WERI-Rb-1 (cell line): Measurements from ENCODE around the gene FAM193B.

Source experiments
- DNase-seq: peaks from one replicate; pipeline ENCODE4 v3.0.0-alpha.2; 2020
- H3K27ac ChIP-seq: fragments of 250-450 bp; sonication (Bioruptor Pico); 2 replicates; pipeline ENCODE4 v1.5.1; 2020; ENCODE audit warnings: mild to moderate bottlenecking, moderate library complexity
- H3K27me3 ChIP-seq: fragments of 250-450 bp; sonication (Bioruptor Pico); 2 replicates; pipeline ENCODE4 v1.5.1; 2021; ENCODE audit warnings: mild to moderate bottlenecking, low read depth, moderate library complexity; ENCODE audit not compliant: insufficient read depth, severe bottlenecking
- H3K36me3 ChIP-seq: fragments of 250-450 bp; sonication (Bioruptor Pico); 2 replicates; pipeline ENCODE4 v1.5.1; 2020; ENCODE audit warnings: mild to moderate bottlenecking, moderate library complexity
- H3K4me3 ChIP-seq: 2 replicates; pipeline ENCODE4 v1.5.1; 2011; ENCODE audit warnings: low read depth, mild to moderate bottlenecking, control low read depth, low read length
- H3K9me3 ChIP-seq: fragments of 250-450 bp; sonication (Bioruptor Pico); 2 replicates; pipeline ENCODE4 v1.5.1; 2021; ENCODE audit warnings: mild to moderate bottlenecking, moderate library complexity; ENCODE audit not compliant: severe bottlenecking
- TF ChIP-seq, protein P1 (sequence below): IDR thresholded peaks from 2 replicates; pipeline ENCODE4 v1.5.1; 2011; ENCODE audit warnings: low read depth, mild to moderate bottlenecking, control low read depth, inconsistent platforms, low read length

FAM193B gene

DNA sequence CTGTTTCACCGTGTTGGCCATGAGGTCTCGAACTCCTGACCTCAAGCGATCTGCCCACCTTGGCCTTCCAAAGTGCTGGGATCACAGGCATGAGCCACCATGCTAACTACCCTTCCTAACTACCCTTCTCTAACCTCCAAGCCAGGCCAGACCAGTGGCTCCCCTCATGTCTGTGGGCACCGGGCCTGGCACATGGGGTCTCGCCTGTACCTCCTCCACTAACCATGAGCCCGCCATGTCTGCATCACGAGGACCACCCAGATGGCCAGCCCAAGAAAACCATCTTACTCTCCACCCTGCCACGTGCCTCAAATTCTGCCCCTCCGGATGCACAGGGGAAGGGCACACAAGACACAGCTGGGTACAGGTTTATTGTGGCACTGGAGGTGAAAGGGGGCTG lies 71.3 kb downstream of the FAM193B start:
- no peak for DNase-seq
- Histone ChIP-seq H3K27ac (no peak overlapping the region), H3K36me3 (peaks cover 3% of the 10 kb centered on the region), H3K27me3 (no peaks in the 10 kb centered on the region), H3K9me3 (no peaks in the 10 kb centered on the region), H3K4me3 (no peak overlapping the region)
- TF ChIP-seq, protein P1, sequence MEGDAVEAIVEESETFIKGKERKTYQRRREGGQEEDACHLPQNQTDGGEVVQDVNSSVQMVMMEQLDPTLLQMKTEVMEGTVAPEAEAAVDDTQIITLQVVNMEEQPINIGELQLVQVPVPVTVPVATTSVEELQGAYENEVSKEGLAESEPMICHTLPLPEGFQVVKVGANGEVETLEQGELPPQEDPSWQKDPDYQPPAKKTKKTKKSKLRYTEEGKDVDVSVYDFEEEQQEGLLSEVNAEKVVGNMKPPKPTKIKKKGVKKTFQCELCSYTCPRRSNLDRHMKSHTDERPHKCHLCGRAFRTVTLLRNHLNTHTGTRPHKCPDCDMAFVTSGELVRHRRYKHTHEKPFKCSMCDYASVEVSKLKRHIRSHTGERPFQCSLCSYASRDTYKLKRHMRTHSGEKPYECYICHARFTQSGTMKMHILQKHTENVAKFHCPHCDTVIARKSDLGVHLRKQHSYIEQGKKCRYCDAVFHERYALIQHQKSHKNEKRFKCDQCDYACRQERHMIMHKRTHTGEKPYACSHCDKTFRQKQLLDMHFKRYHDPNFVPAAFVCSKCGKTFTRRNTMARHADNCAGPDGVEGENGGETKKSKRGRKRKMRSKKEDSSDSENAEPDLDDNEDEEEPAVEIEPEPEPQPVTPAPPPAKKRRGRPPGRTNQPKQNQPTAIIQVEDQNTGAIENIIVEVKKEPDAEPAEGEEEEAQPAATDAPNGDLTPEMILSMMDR, result no peak

DNA sequence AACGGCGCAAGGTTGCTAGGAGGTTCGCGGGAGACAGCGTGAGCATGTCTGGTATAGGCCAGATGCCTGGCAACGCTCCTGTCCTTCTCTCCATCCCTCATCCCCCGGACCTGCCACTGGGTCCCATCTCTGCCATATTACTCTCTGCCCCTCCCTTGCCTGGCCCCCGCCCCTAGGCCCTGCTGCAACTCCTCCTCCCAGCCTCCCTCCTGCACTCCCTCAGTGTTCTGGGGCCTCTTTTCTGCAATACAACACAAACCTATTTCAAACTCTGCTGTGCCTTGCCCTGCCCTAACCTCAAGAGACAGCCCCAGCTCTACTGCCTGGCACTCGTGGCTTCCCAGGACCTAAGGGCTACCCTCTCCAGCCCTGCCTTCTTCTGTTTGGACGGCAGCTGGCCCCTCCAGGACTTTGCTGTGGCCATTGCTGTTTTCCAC lies 72.0 kb downstream of the FAM193B start:
- no peak overlapping the region for H3K27ac ChIP-seq
- no peaks in the 10 kb centered on the region; the same call in none of the 2 replicates for H3K36me3 ChIP-seq
- TF ChIP-seq, protein P1, result no peak
- no peak overlapping the region for H3K4me3 ChIP-seq
- H3K9me3 ChIP-seq, result no peaks in the 10 kb centered on the region
- DNase-seq, result no peak
- no peaks in the 10 kb centered on the region for H3K27me3 ChIP-seq

GRCh38 chr5:177479774-177480173 lies 74.6 kb downstream of the FAM193B start:
- no peak for DNase-seq
- no peaks in the 10 kb centered on the region for H3K27me3 ChIP-seq
- no peak overlapping the region for H3K4me3 ChIP-seq
- no peaks in the 10 kb centered on the region; the same call in 1 of the 2 replicates for H3K36me3 ChIP-seq
- no peaks in the 10 kb centered on the region for H3K9me3 ChIP-seq
- TF ChIP-seq, protein P1, result no peak
- no peak overlapping the region for H3K27ac ChIP-seq

- Histone ChIP-seq H3K36me3 (no peaks in the 10 kb centered on the region; the same call in 1 of the 2 replicates), H3K9me3 (no peaks in the 10 kb centered on the region), H3K27me3 (no peaks in the 10 kb centered on the region), H3K27ac (no peak overlapping the region), H3K4me3 (no peak overlapping the region)
- TF ChIP-seq, protein P1, result no peak
- no peak for DNase-seq
Measured at GRCh38 chr5:177478711-177479646, 75.4 kb downstream of the FAM193B start.

GRCh38 chr5:177477701-177478477 lies 76.5 kb downstream of the FAM193B start:
- Histone ChIP-seq H3K36me3 (no peaks in the 10 kb centered on the region), H3K4me3 (no peak overlapping the region), H3K9me3 (no peaks in the 10 kb centered on the region), H3K27ac (no peak overlapping the region), H3K27me3 (no peaks in the 10 kb centered on the region)
- TF ChIP-seq, protein P1, result no peak
- no peak for DNase-seq
